G401 (cell line): ENCODE results near the gene SNX21. TPM values are rescaled to one million over a fixed set of nuclear protein-coding genes. Genes with fewer than 3 reads are reported as not detected.
"Not testable (repeated sequence)": the region's sequence is repeated elsewhere in the genome, so short reads cannot be mapped to it uniquely, and the experiment has no call there.

ENCODE experiments used
- DNase-seq: peaks from one replicate; pipeline ENCODE4 v3.0.0-alpha.2; 2015; ENCODE audit warnings: low spot score
- in situ Hi-C: cut with HindIII; loops from 2 replicates; pipeline ENCODE4 v1.10.0; 2016; ENCODE audit warnings: low sequenced_read_pairs, mixed read lengths
- total RNA-seq: library from RNA; depleted of rRNA; stranded (reverse); fragments of >200 nt; shearing (Covaris generic); gene quantifications from 2 replicates; pipeline ENCODE4 v1.2.3, GENCODE V29; 2014

Gene SNX21
- total RNA-seq, 1 experiment from 2014 or later, result 45.6 TPM

DNA sequence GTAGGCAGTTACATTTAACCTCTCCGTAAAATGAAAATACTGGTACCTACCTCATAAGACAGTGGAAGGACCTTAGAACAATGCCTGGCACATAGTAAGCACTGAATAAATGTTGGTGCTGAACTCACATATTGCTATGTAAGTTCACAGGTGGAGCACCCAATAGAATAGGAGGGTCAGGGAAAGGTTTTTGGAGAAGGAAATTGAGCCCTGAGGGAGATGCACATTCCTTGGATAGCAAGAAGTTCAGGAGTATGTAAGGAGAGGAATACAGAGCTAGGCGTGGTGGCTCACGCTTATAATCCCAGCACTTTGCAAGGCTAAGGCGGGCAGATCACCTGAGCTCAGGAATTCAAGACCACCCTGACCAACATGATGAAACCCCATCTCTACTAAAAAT is 14.1 kb upstream of the SNX21 start:
- in situ Hi-C loops, result no loop called here
- no peak for DNase-seq

DNA sequence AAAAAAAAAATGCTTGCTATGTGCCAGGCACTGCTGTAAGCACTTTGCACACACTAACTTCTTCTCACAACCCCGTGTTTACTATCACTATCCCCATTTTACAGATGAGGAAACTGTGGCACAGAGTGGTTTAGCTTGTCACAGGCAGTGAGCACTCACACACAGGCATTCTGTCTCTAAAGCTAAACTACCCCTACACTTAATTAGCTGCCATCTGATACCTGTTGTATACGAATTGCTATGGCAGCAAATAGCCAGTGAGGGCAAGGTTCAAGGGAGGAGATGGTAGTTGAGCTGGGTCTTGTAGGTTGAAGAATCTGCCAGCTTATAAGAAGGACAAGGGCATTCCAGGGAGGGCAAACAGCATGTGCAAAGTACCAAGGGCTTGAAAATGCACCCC is 11.7 kb upstream of the SNX21 start:
- in situ Hi-C loops, result no loop called here
- DNase-seq, result no peak

DNA sequence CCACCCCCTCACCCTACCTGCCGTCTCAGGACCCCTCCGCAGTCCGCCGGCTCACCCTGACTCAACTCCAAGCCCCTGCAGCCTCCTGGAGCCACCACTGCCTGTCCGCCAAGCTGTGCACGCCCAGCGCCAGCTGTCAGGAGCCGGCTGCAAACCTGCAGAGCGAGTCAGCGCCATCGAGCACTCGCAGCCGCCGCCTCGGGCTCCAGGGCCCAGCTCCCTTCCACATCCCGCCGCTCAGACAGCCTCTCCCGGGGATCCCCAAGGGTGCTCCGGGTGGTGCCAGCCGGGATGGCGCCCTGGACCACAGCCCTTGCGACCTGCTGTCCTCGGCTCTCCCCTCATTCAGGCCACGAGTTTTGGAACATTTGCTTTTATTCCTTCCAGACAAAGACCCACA is 10.7 kb upstream of the SNX21 start:
- in situ Hi-C loops, result no loop called here
- DNase-seq, result peak; percentile 26

DNA sequence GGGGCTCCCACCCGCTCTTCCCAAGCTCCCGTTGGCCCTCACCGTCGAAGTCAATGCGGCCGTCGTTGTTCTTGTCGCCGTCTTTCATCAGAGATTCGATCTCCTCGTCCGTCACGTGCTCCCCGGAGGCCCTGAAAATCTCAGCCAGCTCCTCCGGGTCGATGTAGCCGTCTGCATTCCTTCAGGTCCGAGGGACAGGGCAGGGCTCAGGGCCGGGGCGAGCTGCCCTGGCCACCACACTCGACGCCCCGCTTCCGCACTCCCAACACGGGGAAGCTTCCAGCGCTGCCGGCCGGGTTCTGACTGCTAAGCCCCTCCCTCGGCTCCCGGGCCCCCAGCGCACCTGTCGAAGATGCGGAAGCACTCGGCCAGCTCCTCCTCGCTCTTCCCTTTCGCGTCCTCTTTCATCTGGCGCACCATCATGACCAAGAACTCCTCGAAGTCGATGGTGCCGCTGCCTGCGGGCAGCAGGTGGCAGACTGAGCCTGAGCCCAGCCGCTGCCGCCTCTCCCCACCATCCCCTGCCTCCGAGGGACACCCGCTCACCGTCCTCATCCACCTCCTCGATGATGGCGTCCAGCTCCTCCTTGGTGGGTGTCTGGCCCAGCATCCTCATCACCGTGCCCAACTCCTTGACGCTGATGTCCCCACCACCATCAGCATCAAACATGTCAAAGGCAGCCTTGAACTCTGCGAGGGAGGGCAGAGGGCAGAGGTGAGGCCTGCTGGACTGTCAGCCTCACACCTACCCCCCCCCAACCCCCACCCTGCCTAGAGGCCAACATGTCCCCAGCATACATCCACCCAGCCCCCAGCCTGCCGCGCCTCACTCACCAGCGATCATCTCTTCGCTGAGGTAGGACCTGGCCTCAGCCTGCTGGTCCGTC is 9.4 kb upstream of the SNX21 start:
- in situ Hi-C loops, result no loop called here
- DNase-seq, result peak; percentile 30

DNA sequence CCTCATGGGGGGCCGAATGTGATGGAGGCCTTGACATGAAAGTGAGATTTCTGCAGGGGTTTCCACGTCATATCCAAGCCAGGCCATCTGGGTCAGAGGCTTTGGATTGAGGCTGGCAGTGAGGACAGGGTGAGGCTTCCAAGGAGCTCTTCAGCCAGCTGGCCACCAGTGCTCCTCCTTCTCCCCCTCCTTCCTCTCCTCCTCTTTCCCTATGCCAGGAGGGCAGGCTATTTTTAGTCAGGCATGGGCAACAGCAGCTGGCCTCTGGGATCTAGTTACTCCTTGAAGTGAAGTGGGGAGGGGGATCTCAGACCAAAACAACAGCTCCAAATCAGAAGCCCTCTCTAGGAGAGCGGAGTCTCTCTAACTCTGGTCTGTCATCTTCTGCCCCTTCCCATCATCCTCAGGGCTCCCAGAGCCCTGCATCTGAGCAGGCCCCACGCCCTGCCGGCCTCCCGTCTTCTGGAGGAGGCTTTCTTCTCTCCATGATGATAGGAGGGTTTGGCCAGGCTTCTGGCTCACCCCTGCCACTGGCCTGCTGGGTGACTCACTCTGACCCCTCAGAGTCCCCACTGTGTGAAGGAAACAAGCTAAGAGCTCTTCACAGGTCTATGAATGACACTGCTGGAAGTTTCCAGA is 7.1 kb upstream of the SNX21 start:
- in situ Hi-C loops, result no loop called here
- DNase-seq, result peak; percentile 45

DNA sequence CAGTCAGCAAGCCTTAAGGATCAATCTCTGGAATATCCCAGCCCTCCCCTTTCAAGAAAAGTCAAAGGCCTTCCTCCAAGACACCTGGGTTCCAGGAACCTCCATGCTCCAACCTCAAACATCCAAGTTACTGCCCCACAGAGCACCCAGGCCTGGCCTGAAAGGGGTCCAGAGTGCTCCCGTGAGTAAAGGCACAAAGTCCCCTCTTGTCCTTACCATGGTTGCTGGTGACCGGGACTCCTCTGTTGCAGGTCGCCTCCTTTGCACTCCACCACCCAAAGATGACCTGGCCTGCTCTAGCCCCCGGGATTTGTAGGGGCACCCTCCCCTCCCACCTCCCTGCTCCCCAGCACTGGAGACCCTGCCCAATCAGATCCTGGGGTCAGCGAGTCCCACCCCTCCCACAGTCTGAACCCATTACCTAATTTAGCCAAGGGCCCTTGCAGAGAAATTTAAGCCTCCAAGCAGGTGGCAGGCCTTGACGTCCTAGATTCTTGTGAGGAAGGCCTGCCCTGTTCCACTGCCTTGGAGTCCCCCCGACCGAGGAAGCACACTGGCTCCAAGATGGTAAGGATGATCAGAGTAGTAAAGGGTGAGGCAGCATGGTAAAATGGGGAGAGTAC is 6.5 kb upstream of the SNX21 start, which contains the start of gene TNNC2:
TSS of gene TNNC2 (minus strand) at position 283 of the 623 bp plus-strand sequence. CDS start at position 219, 64 bp downstream.
- in situ Hi-C loops, result no loop called here
- no peak for DNase-seq

DNA sequence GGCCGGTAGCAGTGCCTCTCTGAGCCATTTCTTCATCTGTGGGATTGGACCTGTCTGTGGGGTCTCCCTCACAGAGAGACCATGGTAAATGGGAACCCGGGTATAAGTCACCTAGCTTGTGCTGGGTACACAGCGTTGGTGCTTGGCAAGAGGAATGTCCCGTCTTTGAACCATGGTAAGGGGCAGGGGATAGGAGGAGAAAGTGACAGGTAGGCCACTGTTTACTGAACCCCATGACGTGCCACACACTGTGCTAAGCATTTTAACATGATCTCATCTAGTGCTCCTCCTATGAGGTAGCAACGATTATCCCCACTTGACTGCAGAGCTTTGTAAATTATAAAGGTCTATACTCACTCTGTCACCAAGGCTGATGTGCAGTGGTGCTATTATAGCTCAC is 5.9 kb upstream of the SNX21 start:
- in situ Hi-C loops, result no loop called here
- no peak for DNase-seq

DNA sequence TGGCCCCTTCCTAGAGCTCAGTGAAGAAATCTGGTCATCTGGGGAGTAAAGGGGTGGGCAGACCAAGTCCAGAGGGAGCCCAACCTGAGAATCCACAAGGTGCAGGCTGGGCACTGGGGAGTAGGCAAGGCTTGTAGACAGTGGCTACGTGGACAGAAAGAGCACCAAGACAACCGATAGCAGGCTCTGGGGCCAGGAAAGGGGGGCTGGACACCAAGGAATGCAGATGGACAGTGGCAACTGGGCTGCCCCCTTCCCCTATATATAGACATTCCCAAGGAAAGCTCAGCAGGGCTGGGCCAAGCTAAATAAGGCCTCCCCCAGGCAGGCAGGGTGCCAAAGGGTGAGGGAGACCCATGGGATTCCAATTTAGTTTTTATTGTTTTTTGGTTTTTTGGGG is 5.0 kb upstream of the SNX21 start:
- in situ Hi-C loops, result no loop called here
- DNase-seq, result no peak

DNA sequence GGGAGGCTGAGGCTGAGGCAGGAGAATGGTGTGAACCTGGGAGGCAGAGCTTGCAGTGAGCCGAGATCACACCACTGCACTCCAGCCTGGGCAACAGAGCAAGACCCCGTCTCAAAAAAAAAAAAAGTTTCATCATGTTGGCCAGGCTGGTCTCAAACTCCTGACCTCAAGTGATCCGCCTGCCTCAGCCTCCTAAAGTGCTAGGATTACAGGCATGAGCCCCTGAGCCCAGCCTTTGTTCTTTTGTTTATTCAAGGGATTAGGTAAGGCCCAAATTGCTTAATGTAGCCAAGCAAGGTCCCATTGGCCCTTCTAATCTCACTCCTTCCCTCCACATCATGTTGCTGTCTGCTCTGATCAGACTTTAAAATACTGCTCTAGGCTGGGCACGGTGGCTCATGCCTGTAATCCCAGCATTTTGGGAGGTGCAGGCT is 3.9 kb upstream of the SNX21 start:
- in situ Hi-C loops, DNase-seq: not testable (repeated sequence)

DNA sequence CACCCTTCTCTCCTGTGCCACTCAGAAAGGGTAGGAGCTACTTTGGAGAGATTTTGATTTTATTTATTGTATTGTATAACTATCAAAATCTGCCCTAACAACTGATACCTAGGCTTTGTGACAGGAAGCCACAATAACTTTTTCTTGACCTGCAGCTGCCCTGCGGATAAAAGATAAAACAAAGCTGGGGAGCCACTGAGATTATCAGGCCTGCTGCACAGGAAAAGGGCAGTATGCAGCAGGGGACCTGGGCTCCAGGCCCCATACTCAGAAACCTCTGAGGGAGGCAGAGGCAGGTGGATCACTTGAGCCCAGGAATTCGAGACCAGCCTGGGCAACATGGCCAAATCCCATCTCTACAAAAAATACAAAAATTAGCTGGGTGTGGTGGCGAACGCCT is 980 bp upstream of the SNX21 start:
- in situ Hi-C loops, result no loop called here
- no peak for DNase-seq

DNA sequence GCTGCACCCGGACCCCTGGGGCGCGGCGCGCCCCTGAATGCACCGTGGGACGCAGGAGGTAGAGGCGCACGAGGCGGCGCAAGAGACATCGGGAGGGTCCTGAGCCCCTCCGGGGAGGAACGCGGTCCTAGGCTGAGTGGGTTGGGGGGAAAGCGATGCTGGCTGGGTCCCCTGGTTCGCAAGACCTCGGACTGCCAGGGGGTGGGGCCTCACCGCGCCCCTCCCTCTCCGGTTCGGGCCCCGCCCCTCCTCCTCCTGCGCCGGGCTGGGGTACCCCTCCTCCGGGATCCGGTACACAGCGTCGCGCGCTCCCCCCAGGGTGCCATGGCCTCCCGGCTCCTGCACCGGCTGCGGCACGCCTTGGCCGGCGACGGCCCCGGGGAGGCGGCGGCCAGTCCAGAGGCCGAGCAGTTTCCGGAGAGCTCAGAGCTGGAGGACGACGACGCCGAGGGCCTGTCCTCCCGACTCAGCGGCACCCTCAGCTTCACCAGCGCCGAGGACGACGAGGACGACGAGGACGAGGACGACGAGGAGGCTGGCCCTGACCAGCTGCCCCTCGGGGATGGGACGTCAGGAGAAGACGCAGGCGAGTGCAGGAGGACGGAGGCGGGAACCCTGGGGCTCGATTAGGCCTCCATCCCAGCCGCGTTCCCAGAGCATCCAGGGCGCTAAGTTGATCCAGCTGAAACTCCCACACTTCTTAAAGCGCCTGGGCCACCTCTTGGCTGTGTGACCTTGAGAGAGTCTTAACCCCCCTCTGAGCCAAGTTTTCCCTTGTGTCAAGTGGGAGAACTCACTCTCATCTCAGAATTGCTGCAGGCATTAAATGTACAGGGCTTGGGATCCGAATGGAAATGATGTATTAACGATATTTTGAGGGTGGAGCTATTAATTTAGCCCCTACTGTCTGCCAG is 541 bp downstream of the SNX21 start:
- peak; percentile 79 for DNase-seq
- in situ Hi-C loops, result no loop called here

DNA sequence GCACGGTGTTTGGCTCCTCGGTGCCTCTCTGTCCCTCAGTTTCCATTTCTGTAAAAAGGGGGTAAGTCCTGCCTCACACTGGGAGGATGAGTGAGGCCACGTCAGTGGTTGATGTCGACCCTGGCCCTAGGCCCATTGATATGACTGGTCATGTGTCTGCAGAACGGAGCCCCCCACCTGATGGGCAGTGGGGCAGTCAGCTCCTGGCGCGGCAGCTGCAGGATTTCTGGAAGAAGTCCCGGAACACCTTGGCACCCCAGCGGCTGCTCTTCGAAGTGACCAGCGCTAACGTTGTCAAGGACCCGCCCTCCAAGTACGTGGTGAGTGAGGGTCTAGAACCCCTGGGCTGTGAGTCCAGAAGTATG is 1.2 kb downstream of the SNX21 start:
- in situ Hi-C loops, result no loop called here
- no peak for DNase-seq

DNA sequence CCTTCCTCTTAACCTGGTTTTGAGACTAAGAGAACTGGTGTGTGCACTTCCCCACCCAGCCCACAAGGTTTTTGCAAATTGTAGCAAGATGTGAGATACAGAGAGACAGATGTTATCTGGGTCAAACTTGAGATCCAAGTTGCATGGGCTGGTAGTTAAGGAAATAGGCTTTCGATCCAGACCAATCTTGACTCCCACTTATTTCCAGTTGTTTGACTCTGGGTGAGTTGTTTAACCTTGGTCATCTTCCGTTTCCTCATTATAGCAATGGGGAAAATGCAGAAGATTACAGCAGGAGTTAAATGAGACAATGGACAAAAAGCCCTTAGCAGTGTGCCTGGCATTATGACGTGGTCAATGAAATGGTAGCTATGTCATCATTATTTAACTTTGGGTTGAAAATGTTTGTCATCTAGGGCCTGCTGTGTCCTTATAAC is 1.7 kb downstream of the SNX21 start:
- no peak for DNase-seq
- in situ Hi-C loops, result no loop called here

DNA sequence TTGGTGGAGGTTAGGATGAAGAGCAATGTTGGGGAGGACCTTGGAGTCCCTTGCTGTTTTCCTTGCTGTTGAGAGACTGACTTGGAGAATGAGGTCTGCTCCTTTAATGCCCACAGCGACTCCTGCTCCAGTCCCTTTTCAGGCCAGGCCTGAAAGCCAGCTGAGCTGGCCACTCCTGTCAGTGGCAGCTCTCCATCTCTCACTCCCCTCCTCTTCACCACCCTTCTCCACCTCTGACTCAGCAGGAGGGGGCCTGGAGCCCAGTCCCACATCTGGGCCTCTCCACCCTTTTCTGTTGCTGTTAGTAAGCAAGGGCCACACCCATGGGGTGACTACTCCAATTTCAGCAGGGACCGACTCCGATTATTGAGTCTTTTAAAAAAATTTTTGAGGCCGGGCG is 2.2 kb downstream of the SNX21 start:
- in situ Hi-C loops, result no loop called here

DNA sequence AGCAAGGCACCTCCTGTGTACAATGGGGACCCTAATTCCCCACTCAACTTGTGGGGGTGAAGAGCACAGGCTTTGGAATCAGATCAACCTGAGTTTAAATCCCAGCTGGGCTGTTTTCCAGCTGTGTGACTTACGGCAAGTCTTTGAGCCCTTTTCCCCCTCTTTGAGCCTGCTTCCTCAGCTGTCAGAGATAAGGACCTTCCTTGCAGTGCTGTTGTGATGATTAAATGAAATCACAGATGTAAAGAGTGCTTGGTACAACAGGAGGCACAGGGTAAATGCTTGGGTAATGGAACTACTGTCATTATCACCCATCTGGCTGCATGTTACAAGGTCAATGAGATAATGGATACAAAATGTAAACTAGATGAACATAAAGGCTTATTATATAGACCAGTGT is 3.2 kb downstream of the SNX21 start:
- in situ Hi-C loops, result no loop called here
- DNase-seq, result no peak

More for the DNA sequence above, 2.2 kb downstream of the SNX21 start:
- no peak for DNase-seq

DNA sequence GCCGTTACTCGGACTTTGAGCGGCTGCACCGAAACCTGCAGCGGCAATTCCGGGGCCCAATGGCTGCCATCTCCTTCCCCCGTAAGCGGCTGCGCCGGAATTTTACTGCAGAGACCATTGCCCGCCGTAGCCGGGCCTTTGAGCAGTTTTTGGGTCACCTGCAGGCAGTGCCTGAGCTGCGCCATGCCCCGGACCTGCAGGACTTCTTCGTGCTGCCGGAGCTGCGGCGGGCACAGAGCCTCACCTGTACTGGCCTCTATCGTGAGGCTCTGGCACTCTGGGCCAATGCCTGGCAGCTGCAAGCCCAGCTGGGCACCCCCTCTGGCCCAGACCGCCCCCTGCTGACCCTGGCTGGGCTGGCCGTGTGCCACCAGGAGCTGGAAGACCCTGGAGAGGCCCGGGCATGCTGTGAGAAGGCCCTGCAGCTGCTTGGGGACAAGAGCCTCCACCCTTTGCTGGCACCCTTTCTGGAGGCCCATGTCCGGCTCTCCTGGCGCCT is 7.2 kb downstream of the SNX21 start:
- DNase-seq, result no peak
- in situ Hi-C loops, result no loop called here

DNA sequence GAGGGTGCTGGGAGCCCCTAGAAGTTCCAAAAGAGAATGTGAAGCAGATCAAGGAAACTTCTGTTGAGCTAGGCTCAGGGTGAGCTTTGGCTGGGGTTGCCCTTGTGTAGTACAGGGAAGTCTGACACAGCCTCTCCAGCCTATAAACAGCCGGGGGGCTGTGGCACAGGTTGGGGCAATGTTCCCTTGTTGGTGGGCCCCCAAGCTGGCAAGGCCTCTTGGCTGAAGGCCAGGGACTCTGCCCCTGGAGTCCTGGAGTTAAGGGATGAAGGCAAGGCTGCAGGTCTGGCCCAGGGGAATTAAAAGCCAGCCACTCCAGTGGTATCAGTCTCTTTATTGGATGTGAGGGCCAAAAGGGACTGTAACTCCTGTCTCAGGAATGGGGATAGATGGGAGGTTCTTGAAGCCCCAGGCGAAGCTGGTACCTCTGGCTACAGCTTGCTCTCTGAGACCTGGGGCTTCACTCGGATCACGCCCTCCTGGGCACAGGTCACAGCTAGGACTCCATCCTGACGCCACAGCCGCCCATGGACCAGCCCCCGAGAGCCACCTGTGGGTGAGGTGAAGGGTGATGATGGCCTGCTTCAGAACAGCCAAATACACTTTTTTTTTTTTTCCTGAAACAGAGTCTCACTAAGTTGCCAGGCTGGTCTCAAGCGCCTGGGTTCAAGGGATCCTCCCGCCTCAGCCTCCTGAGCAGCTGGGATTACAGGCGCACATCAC is 8.0 kb downstream of the SNX21 start:
- in situ Hi-C loops, result no loop called here
- DNase-seq, result no peak

DNA sequence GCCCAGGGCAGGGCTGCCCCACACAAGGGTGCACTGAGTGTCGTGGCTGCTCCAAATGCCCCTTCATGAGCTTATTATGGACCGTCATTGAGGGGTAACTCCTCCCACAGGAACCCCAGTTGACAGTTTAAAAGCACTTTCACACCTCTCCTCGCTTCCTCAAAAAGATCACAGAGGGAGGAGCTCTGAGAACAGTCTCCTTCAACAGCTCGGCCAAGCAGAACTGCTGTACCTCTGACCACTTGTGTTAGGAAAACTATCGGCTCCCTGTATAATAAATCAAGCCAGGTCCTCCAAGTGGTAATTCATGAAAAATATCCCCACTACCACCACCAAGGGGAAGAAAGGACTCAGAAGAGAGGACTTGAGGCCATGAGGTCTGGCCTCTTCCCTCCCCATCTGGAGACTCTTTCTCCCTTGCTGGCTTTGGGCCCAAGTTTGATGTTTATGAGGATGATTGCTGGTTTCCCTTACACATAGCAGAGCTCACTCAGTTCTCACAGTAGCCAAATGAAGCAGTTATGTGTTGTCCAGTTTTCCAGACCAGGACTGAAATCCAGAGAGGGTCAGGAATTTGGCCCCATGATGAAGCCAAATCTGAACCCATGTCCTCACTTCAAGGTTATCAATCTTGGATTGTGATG is 8.7 kb downstream of the SNX21 start:
- no peak for DNase-seq
- in situ Hi-C loops, result no loop called here
